ENCODE measurements around the gene UNC45B.

Gene UNC45B

DNA sequence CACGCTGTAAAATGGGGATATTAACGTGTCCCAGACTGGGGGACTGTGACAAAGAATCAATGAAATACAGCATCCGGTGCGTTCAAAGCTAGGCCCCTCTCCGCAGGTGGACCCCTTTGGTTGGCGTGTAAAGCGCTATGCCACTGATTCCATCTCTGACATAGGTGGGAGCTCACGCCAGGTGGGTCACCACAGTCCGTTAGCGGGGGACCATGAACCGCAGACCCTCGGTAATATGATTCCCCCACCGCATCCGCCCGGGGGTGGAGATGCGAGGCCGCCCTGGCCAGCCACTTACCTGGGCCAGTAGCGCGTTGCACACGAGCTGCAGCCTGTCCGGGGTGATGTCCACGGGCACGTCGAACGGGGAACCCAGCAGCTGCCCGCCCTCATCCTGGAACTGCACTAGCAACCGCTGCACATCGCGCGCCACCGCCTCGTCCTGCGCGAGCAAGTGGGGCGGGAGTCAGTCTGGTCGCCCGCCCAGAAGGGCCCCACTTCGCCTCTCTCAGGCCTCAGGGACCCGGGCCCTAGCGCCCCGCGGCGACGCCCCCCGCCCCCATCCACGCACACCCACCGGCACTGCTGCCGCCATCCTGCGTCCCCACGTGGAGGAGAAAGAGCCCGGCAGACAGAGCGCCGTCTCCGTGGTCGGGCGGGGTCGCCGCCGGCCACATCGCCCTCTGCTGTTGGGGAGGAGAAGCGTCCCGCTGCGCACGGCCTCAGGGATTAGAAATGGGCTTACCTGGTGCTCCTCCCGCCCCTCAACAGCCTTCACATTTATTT is 5.7 kb upstream of the UNC45B start, which contains the start of gene NLE1:
TSS of gene NLE1 (minus strand) at position 623 of the 786 bp plus-strand sequence. CDS start at position 595, 28 bp downstream.
- Histone ChIP-seq H3F3A (ENCODE audit: insufficient read depth, low read length) (no peaks in the 10 kb centered on the region), H3K4me2 (ENCODE audit: low read depth, low read length) (peak within 1 kb of the TSS; percentile 71), H3K36me3 (replicated peaks; ENCODE audit: insufficient read depth, low read length) (peaks cover 3% of the 10 kb centered on the region; the same call in 1 of the 2 replicates), H3K4me3 (ENCODE audit: low read length) (peak within 1 kb of the TSS; percentile 100), H3K9me3 (replicated peaks; ENCODE audit: insufficient read depth, low read length) (no peaks in the 10 kb centered on the region), H2AFZ (ENCODE audit: low read length) (peak within 1 kb of the TSS; percentile 98), H3K9ac (ENCODE audit: low read length) (peak within 1 kb of the TSS; percentile 91), H3K27me3 (replicated peaks; ENCODE audit: insufficient read depth, low read length) (no peaks in the 10 kb centered on the region), H3K79me2 (ENCODE audit: low read length) (peaks cover 36% of the 10 kb centered on the region), H3K4me1 (ENCODE audit: low read length) (no peaks in the 10 kb centered on the region), H4K20me1 (ENCODE audit: insufficient read depth, low read length) (no peaks in the 10 kb centered on the region), H3K9me2 (replicated peaks; ENCODE audit: insufficient read depth, low read length) (no peaks in the 10 kb centered on the region), H3K27ac (ENCODE audit: low read length) (no peak within 1 kb of the TSS)
- TF ChIP-seq EZH2 (optimal IDR thresholded peaks at IDR 0.05; ENCODE audit: low read depth, low read length) (no peak), CTCF (IDR thresholded peaks at IDR 0.05; ENCODE audit: low read length) (peak; percentile 84), EZH2phosphoT487 (IDR thresholded peaks at IDR 0.05; ENCODE audit: low read length) (no peak)
- DNase-seq: peak; percentile 80

DNA sequence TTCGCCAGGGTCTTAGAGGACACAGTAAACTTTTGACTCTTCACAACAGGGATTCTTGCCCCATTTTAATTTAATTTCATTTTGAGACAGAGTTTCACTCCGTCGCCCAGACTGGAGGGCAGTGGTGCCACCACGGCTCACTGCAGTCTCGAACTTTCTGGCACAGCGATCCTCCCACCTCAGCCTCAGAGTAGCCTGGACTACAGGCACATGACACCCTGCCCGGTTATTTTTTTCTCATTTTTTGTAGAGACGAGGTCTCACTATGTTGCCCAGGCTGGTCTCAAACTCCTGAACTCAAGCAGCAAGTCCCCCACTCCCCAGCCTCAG is 5.2 kb upstream of the UNC45B start:
- no peaks in the 10 kb centered on the region for H3F3A ChIP-seq (ENCODE audit: insufficient read depth, low read length)
- H4K20me1 ChIP-seq (ENCODE audit: insufficient read depth, low read length): no peaks in the 10 kb centered on the region
- no peaks in the 10 kb centered on the region for H3K27me3 ChIP-seq (replicated peaks; ENCODE audit: insufficient read depth, low read length)
- DNase-seq: no peak
- no peaks in the 10 kb centered on the region for H3K9me3 ChIP-seq (replicated peaks; ENCODE audit: insufficient read depth, low read length)
- H3K36me3 ChIP-seq (replicated peaks; ENCODE audit: insufficient read depth, low read length): peaks cover 3% of the 10 kb centered on the region; the same call in 1 of the 2 replicates
- peak overlapping the region; percentile 50 for H2AFZ ChIP-seq (ENCODE audit: low read length)
- H3K4me1 ChIP-seq (ENCODE audit: low read length): no peaks in the 10 kb centered on the region
- H3K27ac ChIP-seq (ENCODE audit: low read length): no peak overlapping the region
- H3K9me2 ChIP-seq (replicated peaks; ENCODE audit: insufficient read depth, low read length): no peaks in the 10 kb centered on the region
- peak overlapping the region; percentile 100; the same call in 1 of the 2 replicates for H3K4me3 ChIP-seq (ENCODE audit: low read length)
- TF ChIP-seq EZH2phosphoT487 (IDR thresholded peaks at IDR 0.05; ENCODE audit: low read length) (no peak), EZH2 (optimal IDR thresholded peaks at IDR 0.05; ENCODE audit: low read depth, low read length) (no peak), CTCF (IDR thresholded peaks at IDR 0.05; ENCODE audit: low read length) (no peak)
- H3K9ac ChIP-seq (ENCODE audit: low read length): no peak overlapping the region
- peak overlapping the region; percentile 71; the same call in 1 of the 2 replicates for H3K4me2 ChIP-seq (ENCODE audit: low read depth, low read length)
- peaks cover 36% of the 10 kb centered on the region for H3K79me2 ChIP-seq (ENCODE audit: low read length)

GRCh38 chr17:35144840-35145239 is 2.8 kb upstream of the UNC45B start:
- Histone ChIP-seq H3K9ac (ENCODE audit: low read length) (no peak overlapping the region), H2AFZ (ENCODE audit: low read length) (no peak overlapping the region), H3K79me2 (ENCODE audit: low read length) (peaks cover 22% of the 10 kb centered on the region), H3K9me2 (replicated peaks; ENCODE audit: insufficient read depth, low read length) (no peaks in the 10 kb centered on the region), H3K4me3 (ENCODE audit: low read length) (no peak overlapping the region), H3K4me2 (ENCODE audit: low read depth, low read length) (no peak overlapping the region), H4K20me1 (ENCODE audit: insufficient read depth, low read length) (no peaks in the 10 kb centered on the region), H3K27me3 (replicated peaks; ENCODE audit: insufficient read depth, low read length) (no peaks in the 10 kb centered on the region), H3K36me3 (replicated peaks; ENCODE audit: insufficient read depth, low read length) (no peaks in the 10 kb centered on the region), H3F3A (ENCODE audit: insufficient read depth, low read length) (no peaks in the 10 kb centered on the region), H3K9me3 (replicated peaks; ENCODE audit: insufficient read depth, low read length) (no peaks in the 10 kb centered on the region), H3K27ac (ENCODE audit: low read length) (no peak overlapping the region), H3K4me1 (ENCODE audit: low read length) (peaks cover 1% of the 10 kb centered on the region)
- no peak for DNase-seq
- TF ChIP-seq EZH2 (optimal IDR thresholded peaks at IDR 0.05; ENCODE audit: low read depth, low read length): no peak
- no peak for TF ChIP-seq CTCF (IDR thresholded peaks at IDR 0.05; ENCODE audit: low read length)
- no peak for TF ChIP-seq EZH2phosphoT487 (IDR thresholded peaks at IDR 0.05; ENCODE audit: low read length)

Measured in MM.1S (cell line).